K562 (cell line): ENCODE measurements around the gene RCOR3. TPM values are rescaled to one million over a fixed set of nuclear protein-coding genes. Genes with fewer than 3 reads are reported as not detected.
A peak's percentile ranks its signal among the peaks of the same experiment; 100 is the strongest.

Experiments
- CC2D1A ChIP-seq: fragments of 450-650 bp; IDR thresholded peaks from 2 replicates; pipeline ENCODE4 v1.6.1; 2017; ENCODE audit warnings: mild to moderate bottlenecking
- HBP1 ChIP-seq: fragments of 450-650 bp; formaldehyde crosslinking; IDR thresholded peaks from 2 replicates; pipeline ENCODE4 v1.4.0; 2022; ENCODE audit warnings: missing genetic modification characterization
- HLTF ChIP-seq: fragments of 450-650 bp; IDR thresholded peaks from 2 replicates; pipeline ENCODE4 v1.6.1; 2016
- HNRNPK ChIP-seq: fragments of 200-400 bp; formaldehyde crosslinking; IDR thresholded peaks from one replicate; pipeline ENCODE4 v1.6.1; 2018; ENCODE audit warnings: mild to moderate bottlenecking, low read depth, low read length; ENCODE audit not compliant: poor library complexity, severe bottlenecking
- JUND ChIP-seq, 2 experiments: IDR thresholded peaks; 2 replicates in 1 of 2; 3 replicates in 1 of 2; pipeline ENCODE4 v1.6.1; 2011; ENCODE audit warnings: borderline replicate concordance in 2 of 2, low read depth in 2 of 2, low read length in 2 of 2, improper control_type of control experiment in 1 of 2, missing biosample characterization in 1 of 2, missing genetic modification characterization in 1 of 2, missing genetic modification reagents in 1 of 2
- MBD2 ChIP-seq: sonication (generic); IDR thresholded peaks from 2 replicates; pipeline ENCODE4 v1.6.1; 2016; ENCODE audit warnings: low read depth, borderline replicate concordance
- MCM5 ChIP-seq: fragments of 450-650 bp; IDR thresholded peaks from 2 replicates; pipeline ENCODE4 v1.6.1; 2016; ENCODE audit warnings: low read depth
- PHF21A ChIP-seq: fragments of 450-650 bp; IDR thresholded peaks from 2 replicates; pipeline ENCODE4 v1.6.1; 2017; ENCODE audit warnings: low read depth, borderline replicate concordance
- RREB1 ChIP-seq: fragments of 250-450 bp; sonication (Bioruptor Pico); IDR thresholded peaks from 2 replicates; pipeline ENCODE4 v1.4.0; 2020
- SLC30A9 ChIP-seq: fragments of 250-450 bp; sonication (Bioruptor Pico); IDR thresholded peaks from 2 replicates; pipeline ENCODE4 v1.8.0; 2022; ENCODE audit warnings: mild to moderate bottlenecking, moderate library complexity
- SP1 ChIP-seq: sonication (generic); formaldehyde crosslinking; IDR thresholded peaks from 2 replicates; pipeline ENCODE4 v1.8.1; 2022; ENCODE audit warnings: mild to moderate bottlenecking, missing genetic modification reagents
- ZBTB17 ChIP-seq: fragments of 450-650 bp; formaldehyde crosslinking; IDR thresholded peaks from 2 replicates; pipeline ENCODE4 v1.4.0; 2020; ENCODE audit warnings: mild to moderate bottlenecking
- ZNF143 ChIP-seq: sonication (generic); formaldehyde crosslinking; IDR thresholded peaks from 2 replicates; pipeline ENCODE4 v1.9.0; 2022; ENCODE audit warnings: mild to moderate bottlenecking, missing genetic modification reagents
- ZNF75A ChIP-seq: fragments of 450-650 bp; formaldehyde crosslinking; IDR thresholded peaks from 2 replicates; pipeline ENCODE4 v1.4.0; 2020; ENCODE audit warnings: mild to moderate bottlenecking
- ZNF77 ChIP-seq: fragments of 250-450 bp; sonication (Bioruptor Pico); IDR thresholded peaks from 2 replicates; pipeline ENCODE4 v1.5.0; 2020
- polyA plus RNA-seq, 8 experiments: library from polyadenylated mRNA; depleted of rRNA in 4 of 8; stranded (reverse) in 5 of 8; unstranded in 3 of 8; fragments of >200 nt; fragmentation: Nextera tagmentation in 2 of 8; fragmentation: Illumina TruSeq in 1 of 8; extraction: Ambion mirVana in 2 of 8; extraction: Trizol in 1 of 8; gene quantifications; 2 replicates each; pipeline versions ENCODE4 v1.2.1 to v1.2.3, GENCODE V29; 2011 to 2014; ENCODE audit warnings: inconsistent platforms in 1 of 8, missing spikeins in 1 of 8
- total RNA-seq, 7 experiments: library from RNA; depleted of rRNA in 6 of 7; stranded (reverse); fragments of >200 nt in 6 of 7; fragmentation: Illumina TruSeq in 2 of 7; extraction: Trizol in 2 of 7; gene quantifications; 2 replicates each; pipeline versions ENCODE4 v1.2.1 to v1.2.3, GENCODE V29; 2011 to 2021; ENCODE audit warnings: low replicate concordance in 1 of 7
- TF ChIP-seq, protein P1 (sequence below): fragments of 450-650 bp; IDR thresholded peaks from 2 replicates; pipeline ENCODE4 v1.6.1; 2016; ENCODE audit warnings: borderline replicate concordance

RCOR3 gene
- total and polyA plus RNA-seq, 9 of the 15 experiments (the other 6 are each of a cell fraction or from before 2014, with no cell fraction given) = 9.7 to 42.7 (median 29.5) TPM

DNA sequence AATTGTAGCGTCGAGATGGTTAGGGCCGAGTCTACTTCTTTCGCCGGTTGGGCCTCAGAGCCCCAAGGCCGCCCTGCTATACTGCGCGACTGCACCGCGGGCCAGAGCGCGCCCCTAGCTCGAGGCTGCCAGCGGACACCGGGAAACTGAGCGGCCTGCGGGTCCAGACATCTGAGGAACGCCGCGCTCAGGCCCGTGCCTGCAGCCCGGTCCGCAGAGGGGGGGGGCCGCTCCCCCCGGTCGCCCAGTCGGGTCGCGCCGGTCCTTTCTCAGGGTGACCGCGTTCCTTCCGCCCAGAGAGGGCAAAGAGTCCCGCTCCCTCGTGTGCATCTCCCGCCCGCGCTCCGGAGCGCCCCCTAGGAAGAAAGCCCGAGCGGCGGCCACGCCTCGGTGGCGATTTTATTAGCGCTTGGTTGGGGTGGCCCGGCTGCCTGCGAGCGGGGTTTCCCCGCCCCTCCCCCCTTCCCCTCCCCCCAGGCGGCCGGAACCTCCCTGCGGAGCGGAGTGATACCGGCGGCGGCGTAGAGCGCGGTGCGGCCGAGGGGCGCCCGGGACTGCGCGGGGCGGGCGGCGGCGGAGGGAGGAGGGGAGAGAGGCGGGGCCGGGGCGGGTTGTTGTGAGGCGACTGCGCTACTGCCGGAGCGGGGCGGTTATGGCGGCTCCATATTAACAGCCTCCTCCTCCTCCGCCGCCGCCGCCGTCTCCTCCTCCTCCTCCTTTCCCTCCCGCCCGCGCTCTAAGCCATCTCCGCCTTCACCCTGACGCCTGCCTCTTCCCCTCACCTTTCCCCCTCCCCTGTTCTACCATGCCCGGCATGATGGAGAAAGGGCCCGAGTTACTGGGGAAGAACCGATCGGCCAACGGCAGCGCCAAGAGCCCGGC, at the start of gene RCOR3 (continued):
- TF ChIP-seq RREB1 (peak; percentile 90; the same call in 1 of the 2 replicates), ZNF77 (no peak), MBD2 (peak; percentile 45; the same call in 1 of the 2 replicates), MCM5 (no peak), HLTF (peak; percentile 47; the same call in 1 of the 2 replicates), HNRNPK (peak; percentile 99), HBP1 (CRISPR knock-in tag) (peak; percentile 91), ZNF143 (CRISPR knock-in tag) (peak; percentile 50; the same call in 1 of the 2 replicates), SP1 (peak; percentile 87), SLC30A9 (no peak), JUND (IDR thresholded peaks at IDR 0.05; ENCODE audit: borderline replicate concordance, low read depth, low read length) (peak; percentile 58), JUND (tag; IDR thresholded peaks at IDR 0.05; ENCODE audit: borderline replicate concordance, low read depth, low read length) (peak; percentile 46; the same call in 1 of the 3 replicates), ZBTB17 (CRISPR knock-in tag) (peak; percentile 83), PHF21A (peak; percentile 52), CC2D1A (no peak), ZNF75A (no peak)
- TF ChIP-seq, protein P1, sequence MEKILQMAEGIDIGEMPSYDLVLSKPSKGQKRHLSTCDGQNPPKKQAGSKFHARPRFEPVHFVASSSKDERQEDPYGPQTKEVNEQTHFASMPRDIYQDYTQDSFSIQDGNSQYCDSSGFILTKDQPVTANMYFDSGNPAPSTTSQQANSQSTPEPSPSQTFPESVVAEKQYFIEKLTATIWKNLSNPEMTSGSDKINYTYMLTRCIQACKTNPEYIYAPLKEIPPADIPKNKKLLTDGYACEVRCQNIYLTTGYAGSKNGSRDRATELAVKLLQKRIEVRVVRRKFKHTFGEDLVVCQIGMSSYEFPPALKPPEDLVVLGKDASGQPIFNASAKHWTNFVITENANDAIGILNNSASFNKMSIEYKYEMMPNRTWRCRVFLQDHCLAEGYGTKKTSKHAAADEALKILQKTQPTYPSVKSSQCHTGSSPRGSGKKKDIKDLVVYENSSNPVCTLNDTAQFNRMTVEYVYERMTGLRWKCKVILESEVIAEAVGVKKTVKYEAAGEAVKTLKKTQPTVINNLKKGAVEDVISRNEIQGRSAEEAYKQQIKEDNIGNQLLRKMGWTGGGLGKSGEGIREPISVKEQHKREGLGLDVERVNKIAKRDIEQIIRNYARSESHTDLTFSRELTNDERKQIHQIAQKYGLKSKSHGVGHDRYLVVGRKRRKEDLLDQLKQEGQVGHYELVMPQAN = peak; percentile 59; the same call in 1 of the 2 replicates
